Activated B cell treated with CpG ODN at 0.5 μM for 24 hours (primary cell): ENCODE measurements around the gene ABLIM2. TPM values are rescaled to one million over a fixed set of nuclear protein-coding genes. Genes with fewer than 3 reads are reported as not detected.

Experiments used
- ATAC-seq: fragments of 200-7000 bp; cut with Tn5 transposase; one replicate; pipeline ENCODE4 v1.10.0; 2021; ENCODE audit warnings: low read depth, mild to moderate bottlenecking, moderate library complexity
- CTCF ChIA-PET: fragments of 350-600 bp; sonication (Branson Sonifier 250); formaldehyde crosslinking; loops from one replicate; lab custom pipeline; 2021; ENCODE audit warnings: antibody characterized with exemption; lab: Charles Lee
- POLR2A ChIA-PET: fragments of 350-600 bp; sonication (Branson Sonifier 250); formaldehyde crosslinking; loops from one replicate; lab custom pipeline; 2021; ENCODE audit warnings: antibody characterized with exemption; lab: Charles Lee
- DNase-seq: peaks from one replicate; pipeline ENCODE4 v3.0.0; 2022
- H3K27ac Mint-ChIP-seq: one replicate; pipeline ENCODE4 v1.8.0; 2020; ENCODE audit warnings: mixed read lengths
- H3K27me3 Mint-ChIP-seq: one replicate; pipeline ENCODE4 v1.8.0; 2021; ENCODE audit warnings: mixed read lengths
- H3K36me3 Mint-ChIP-seq: one replicate; pipeline ENCODE4 v1.8.0; 2021; ENCODE audit warnings: low read depth, mixed read lengths
- H3K4me1 Mint-ChIP-seq: one replicate; pipeline ENCODE4 v1.8.0; 2021; ENCODE audit warnings: mixed read lengths
- H3K4me3 Mint-ChIP-seq: one replicate; pipeline ENCODE4 v1.8.0; 2020; ENCODE audit warnings: mild to moderate bottlenecking, mixed read lengths
- H3K9me3 Mint-ChIP-seq: one replicate; pipeline ENCODE4 v1.8.0; 2020; ENCODE audit warnings: mixed read lengths
- intact Hi-C: fragments of 100-400 bp; cut with micrococcal nuclease; formaldehyde crosslinking; loops from one replicate; pipeline ENCODE4 v1.15.1; 2024
- total RNA-seq: library from RNA; stranded (reverse); gene quantifications from 2 replicates; pipeline ENCODE4 v1.2.3, GENCODE V29; 2022
- TF ChIP-seq, protein P1 (sequence below): fragments of 200-600 bp; IDR thresholded peaks from one replicate; pipeline ENCODE4 v1.8.0; 2022; ENCODE audit warnings: antibody characterized with exemption, mild to moderate bottlenecking

ABLIM2 gene
- total RNA-seq, 1 donor from 2014 or later: 5.2 TPM

DNA sequence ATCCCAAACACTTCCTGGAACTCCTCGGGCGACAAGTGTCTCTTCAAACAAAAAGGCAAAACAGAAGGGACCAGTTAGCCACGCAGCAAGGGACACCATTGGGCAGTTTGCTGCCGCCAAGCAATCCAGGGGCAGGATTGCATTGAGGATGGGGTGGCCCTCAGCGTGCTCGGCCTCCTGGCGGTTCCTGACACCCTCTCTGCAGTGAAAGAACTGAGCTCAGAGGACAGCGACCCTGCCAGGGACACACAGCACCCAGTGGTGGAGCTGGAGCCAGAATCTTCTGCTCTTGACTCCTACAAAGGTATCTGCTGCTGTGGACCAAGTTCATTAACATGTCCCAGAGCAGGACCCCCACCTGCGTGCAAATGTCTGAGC is 191.6 kb downstream of the ABLIM2 start:
- ATAC-seq (no peak), DNase-seq (no peak)
- H3K27me3 Mint-ChIP-seq: peaks cover 12% of the 10 kb centered on the region
- no peak overlapping the region for H3K4me3 Mint-ChIP-seq
- H3K36me3 Mint-ChIP-seq: no peaks in the 10 kb centered on the region
- POLR2A ChIA-PET: no interaction called here
- CTCF ChIA-PET: no interaction called here
- H3K9me3 Mint-ChIP-seq: no peaks in the 10 kb centered on the region
- no peak overlapping the region for H3K27ac Mint-ChIP-seq
- intact Hi-C loops: no loop called here
- TF ChIP-seq, protein P1, sequence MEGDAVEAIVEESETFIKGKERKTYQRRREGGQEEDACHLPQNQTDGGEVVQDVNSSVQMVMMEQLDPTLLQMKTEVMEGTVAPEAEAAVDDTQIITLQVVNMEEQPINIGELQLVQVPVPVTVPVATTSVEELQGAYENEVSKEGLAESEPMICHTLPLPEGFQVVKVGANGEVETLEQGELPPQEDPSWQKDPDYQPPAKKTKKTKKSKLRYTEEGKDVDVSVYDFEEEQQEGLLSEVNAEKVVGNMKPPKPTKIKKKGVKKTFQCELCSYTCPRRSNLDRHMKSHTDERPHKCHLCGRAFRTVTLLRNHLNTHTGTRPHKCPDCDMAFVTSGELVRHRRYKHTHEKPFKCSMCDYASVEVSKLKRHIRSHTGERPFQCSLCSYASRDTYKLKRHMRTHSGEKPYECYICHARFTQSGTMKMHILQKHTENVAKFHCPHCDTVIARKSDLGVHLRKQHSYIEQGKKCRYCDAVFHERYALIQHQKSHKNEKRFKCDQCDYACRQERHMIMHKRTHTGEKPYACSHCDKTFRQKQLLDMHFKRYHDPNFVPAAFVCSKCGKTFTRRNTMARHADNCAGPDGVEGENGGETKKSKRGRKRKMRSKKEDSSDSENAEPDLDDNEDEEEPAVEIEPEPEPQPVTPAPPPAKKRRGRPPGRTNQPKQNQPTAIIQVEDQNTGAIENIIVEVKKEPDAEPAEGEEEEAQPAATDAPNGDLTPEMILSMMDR: no peak
- H3K4me1 Mint-ChIP-seq: peaks cover 7% of the 10 kb centered on the region

DNA sequence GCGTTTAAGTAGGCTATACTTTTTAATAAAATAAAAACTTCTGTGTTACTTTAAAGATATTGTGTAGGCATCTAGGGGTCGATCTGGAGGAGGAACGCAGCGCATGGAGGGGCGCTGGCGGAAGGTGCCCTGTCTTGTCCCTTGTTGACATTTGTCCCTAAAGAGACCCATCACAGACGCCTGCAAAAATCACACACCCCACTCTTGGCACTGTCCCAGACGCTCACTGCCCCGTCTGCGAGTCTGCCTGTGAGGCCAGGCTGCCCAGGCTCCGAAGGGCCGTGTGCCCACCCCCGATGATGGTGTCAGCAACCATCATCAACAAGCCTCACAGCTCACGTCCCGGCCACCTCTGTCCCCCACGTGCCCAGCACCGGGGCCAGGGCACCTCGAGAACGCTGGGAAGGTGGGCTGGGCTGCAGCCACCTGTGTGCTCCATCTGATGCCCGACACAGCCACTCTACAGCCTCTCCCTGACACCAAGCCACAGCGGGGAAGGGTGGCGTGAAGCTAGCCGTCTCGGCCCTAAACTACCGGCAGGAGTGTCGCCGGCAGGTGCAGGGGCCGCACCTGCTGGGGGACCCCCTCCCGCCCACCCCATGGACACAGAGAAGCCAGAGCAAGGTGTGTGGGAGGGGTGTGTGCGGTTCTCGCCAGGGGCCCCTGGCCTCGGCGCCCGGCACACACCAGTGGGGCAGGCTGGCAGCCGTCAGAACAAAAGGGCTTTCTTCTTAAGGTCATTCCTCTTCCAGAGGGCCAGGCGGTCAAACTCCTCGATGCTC is 192.1 kb downstream of the ABLIM2 start:
- ATAC-seq (no peak), DNase-seq (no peak)
- H3K27ac Mint-ChIP-seq: no peak overlapping the region
- ChIA-PET POLR2A (no interaction called here), CTCF (no interaction called here)
- intact Hi-C loops: no loop called here
- H3K27me3 Mint-ChIP-seq: peaks cover 12% of the 10 kb centered on the region
- no peaks in the 10 kb centered on the region for H3K9me3 Mint-ChIP-seq
- peaks cover 7% of the 10 kb centered on the region for H3K4me1 Mint-ChIP-seq
- H3K36me3 Mint-ChIP-seq: no peaks in the 10 kb centered on the region
- H3K4me3 Mint-ChIP-seq: no peak overlapping the region
- TF ChIP-seq, protein P1: no peak

DNA sequence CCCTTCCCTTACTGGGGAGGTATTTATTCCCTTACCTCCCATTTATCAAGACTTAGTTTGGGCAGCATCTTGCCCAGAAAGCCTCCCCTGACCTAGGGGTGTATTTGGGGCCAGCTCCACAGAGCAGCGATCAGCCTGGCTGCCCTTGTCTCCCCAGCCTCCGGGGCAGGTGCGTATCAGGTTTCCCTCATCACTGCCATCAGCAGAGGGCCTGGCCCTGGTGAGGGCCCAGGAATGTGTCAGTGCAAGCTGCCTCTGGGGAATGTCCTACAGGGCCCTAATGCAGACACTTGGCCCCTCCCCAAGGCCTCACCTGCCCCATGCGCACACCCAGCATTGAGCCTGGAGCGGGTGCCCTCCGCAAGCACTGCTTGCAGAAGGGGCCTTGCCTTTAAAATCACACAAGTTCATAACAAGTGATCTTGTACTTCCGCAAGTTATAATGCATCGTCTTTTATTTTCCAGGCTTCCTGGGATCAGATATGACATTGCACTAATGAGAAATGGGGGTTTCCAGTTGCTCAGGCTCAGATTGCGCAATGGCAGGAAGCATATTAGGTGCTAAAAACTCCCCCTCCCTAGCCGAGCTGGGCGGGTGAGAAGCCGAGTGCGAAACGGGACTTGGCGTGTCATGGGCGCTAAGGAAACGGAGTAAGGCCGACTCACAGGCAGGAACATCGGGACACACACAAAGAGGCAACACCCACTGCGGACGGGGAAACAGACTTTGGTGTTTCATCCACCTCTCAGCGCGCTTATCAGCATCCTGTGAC is 193.5 kb downstream of the ABLIM2 start:
- H3K27me3 Mint-ChIP-seq: peaks cover 16% of the 10 kb centered on the region
- ATAC-seq (no peak), DNase-seq (no peak)
- intact Hi-C loops: no loop called here
- H3K27ac Mint-ChIP-seq: no peak overlapping the region
- H3K9me3 Mint-ChIP-seq: no peaks in the 10 kb centered on the region
- ChIA-PET POLR2A (no interaction called here), CTCF (no interaction called here)
- H3K36me3 Mint-ChIP-seq: no peaks in the 10 kb centered on the region
- peaks cover 14% of the 10 kb centered on the region for H3K4me1 Mint-ChIP-seq
- TF ChIP-seq, protein P1: no peak
- no peak overlapping the region for H3K4me3 Mint-ChIP-seq

DNA sequence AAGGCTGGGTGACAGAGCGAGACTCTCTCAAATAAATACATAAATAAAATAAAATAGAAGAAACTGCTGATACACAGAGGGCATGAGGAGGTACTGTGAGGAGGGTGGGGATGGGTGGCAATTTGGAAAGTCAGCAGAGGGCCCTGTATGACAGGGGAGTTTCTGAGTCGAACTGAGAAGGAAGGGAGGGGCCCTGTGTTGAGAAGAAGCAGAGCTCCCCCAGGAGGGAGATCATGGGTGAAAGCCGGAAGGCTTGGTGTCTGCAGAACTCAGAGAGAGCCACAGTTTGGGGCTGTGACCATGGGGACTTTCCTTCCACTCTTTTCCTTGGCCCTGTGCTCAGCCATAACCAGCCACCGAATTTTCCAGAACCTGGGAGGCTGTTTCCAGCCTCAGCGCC is 194.2 kb downstream of the ABLIM2 start:
- DNase-seq (no peak), ATAC-seq (no peak)
- no peak overlapping the region for H3K27ac Mint-ChIP-seq
- intact Hi-C loops: no loop called here
- peaks cover 10% of the 10 kb centered on the region for H3K4me1 Mint-ChIP-seq
- ChIA-PET POLR2A (no interaction called here), CTCF (no interaction called here)
- peaks cover 11% of the 10 kb centered on the region for H3K27me3 Mint-ChIP-seq
- no peak overlapping the region for H3K4me3 Mint-ChIP-seq
- H3K36me3 Mint-ChIP-seq: no peaks in the 10 kb centered on the region
- TF ChIP-seq, protein P1: no peak
- H3K9me3 Mint-ChIP-seq: no peaks in the 10 kb centered on the region

DNA sequence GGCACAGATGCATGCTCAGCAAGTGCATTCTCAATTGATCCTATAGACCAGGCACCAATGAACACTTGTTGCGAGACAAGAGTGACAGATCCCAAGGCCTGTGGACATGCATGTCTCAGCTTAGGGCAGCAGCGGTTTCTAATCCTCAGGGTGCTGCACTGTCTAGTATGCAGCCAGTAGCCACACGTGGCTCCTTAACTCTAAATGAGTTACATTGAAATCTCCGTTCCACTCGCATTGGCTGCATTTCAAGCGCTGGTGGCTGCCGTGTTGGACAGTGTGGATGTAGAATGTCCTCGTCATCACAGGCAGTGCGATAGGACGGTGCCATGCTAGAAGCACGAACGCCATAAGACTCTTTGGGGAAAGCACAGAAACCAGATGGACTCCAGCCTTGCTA is 194.9 kb downstream of the ABLIM2 start:
- Mint-ChIP-seq H3K4me3 (no peak overlapping the region), H3K4me1 (peaks cover 10% of the 10 kb centered on the region), H3K27me3 (peaks cover 15% of the 10 kb centered on the region), H3K36me3 (no peaks in the 10 kb centered on the region), H3K9me3 (no peaks in the 10 kb centered on the region), H3K27ac (no peak overlapping the region)
- intact Hi-C loops: no loop called here
- no peak for ATAC-seq
- TF ChIP-seq, protein P1: no peak
- CTCF ChIA-PET: no interaction called here
- POLR2A ChIA-PET: no interaction called here
- no peak for DNase-seq
